ENCODE measurements around the gene VPS11. TPM values are rescaled to one million over a fixed set of nuclear protein-coding genes. Genes with fewer than 3 reads are reported as not detected.

The VPS11 gene
- total RNA-seq, 1 experiment from 2014 or later: 18.6 TPM

DNA sequence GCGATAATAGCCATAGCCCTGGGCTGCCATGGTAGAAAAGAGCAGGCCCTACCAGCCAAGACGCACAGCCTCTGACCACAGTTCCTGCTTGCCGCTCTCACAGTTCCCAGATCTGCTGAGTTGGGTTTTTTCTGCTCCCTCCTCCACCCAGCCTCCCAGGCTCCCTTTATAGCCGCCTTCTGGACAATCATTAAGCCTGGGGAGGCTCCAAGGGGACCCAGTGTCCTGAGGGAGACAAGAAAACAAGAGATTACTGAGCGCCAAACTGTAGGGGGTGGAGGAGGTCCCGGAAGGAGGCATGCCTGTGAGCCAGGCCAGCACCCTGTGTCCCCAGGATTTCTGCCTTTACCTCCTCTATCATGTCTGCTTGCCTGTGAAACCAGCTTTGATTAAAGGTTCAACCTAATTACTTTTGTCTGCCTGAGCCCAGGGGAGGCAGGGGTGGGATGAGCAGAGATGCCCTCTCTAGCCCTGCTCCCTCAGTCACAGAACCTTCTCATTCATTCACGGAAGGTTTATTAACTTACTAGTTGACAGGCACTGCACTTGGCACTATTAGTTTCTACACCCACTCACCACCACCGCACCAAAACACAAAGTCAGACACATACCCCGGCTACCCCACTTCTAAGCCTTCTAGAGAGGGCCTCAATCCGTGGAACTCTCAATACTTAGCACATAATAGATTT is 38.1 kb upstream of the VPS11 start:
- Mint-ChIP-seq H3K4me3 (peak overlapping the region; percentile 79 to 83), H3K4me1 (peaks cover 22% of the 10 kb centered on the region in 2 experiments), H3K27ac (peak overlapping the region in 2 of 3 experiments; percentile 32 to 59; a peak in 6 of 7 replicates), H3K27me3 (ENCODE audit: low read depth) (no peaks in the 10 kb centered on the region; the same call in 1 of the 2 replicates), H3K9me3 (no peaks in the 10 kb centered on the region), H3K36me3 (ENCODE audit: insufficient read depth in 1 of 3, low read depth in 3 of 3) (peaks cover 21 to 43% (median 42%) of the 10 kb centered on the region in 3 experiments)
- H4K8ac ChIP-seq (replicated peaks; ENCODE audit: insufficient read length, low read depth, low read length): no peak overlapping the region
- no CpG with 5 or more reads among the region's 10 CpGs for WGBS (ENCODE audit: extremely low coverage, insufficient read length, low lambda C conversion rate)
- H2BK20ac ChIP-seq (ENCODE audit: low read depth, low read length, poor library complexity, severe bottlenecking): no peak overlapping the region
- peaks cover 8% of the 10 kb centered on the region; the same call in 1 of the 2 replicates for H3K4me1 ChIP-seq (ENCODE audit: insufficient read depth, low read length)
- no peak overlapping the region for H2BK15ac ChIP-seq (ENCODE audit: low read depth, low read length)
- no peak overlapping the region for H2AK5ac ChIP-seq (ENCODE audit: insufficient read length, low read length)
- TF ChIP-seq, protein P1, sequence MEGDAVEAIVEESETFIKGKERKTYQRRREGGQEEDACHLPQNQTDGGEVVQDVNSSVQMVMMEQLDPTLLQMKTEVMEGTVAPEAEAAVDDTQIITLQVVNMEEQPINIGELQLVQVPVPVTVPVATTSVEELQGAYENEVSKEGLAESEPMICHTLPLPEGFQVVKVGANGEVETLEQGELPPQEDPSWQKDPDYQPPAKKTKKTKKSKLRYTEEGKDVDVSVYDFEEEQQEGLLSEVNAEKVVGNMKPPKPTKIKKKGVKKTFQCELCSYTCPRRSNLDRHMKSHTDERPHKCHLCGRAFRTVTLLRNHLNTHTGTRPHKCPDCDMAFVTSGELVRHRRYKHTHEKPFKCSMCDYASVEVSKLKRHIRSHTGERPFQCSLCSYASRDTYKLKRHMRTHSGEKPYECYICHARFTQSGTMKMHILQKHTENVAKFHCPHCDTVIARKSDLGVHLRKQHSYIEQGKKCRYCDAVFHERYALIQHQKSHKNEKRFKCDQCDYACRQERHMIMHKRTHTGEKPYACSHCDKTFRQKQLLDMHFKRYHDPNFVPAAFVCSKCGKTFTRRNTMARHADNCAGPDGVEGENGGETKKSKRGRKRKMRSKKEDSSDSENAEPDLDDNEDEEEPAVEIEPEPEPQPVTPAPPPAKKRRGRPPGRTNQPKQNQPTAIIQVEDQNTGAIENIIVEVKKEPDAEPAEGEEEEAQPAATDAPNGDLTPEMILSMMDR (conservative IDR thresholded peaks at IDR 0.05): no peak
- H3K14ac ChIP-seq (ENCODE audit: insufficient read depth, low read length): no peak overlapping the region
- H3K79me2 ChIP-seq (ENCODE audit: insufficient read depth, low read length): no peaks in the 10 kb centered on the region
- no peak overlapping the region for H2AFZ ChIP-seq (ENCODE audit: low read length)
- peaks cover 14% of the 10 kb centered on the region for H3K23me2 ChIP-seq (ENCODE audit: insufficient read length, low read depth, low read length, poor library complexity, severe bottlenecking)
- no peak overlapping the region for H3K18ac ChIP-seq (ENCODE audit: insufficient read length, low read depth, low read length)
- no peak overlapping the region for H3K27ac ChIP-seq (ENCODE audit: insufficient read length, low read depth, low read length)
- no peaks in the 10 kb centered on the region for H3K9me3 ChIP-seq (ENCODE audit: control insufficient read depth, low read depth, low read length)
- H4K91ac ChIP-seq (ENCODE audit: insufficient read length, low read depth, low read length): no peak overlapping the region
- H2BK5ac ChIP-seq (ENCODE audit: insufficient read length, low read length): no peak overlapping the region
- H3K27me3 ChIP-seq (ENCODE audit: insufficient read depth, low read length): no peaks in the 10 kb centered on the region
- H4K20me1 ChIP-seq (ENCODE audit: control insufficient read depth, insufficient read depth, insufficient read length): no peaks in the 10 kb centered on the region
- no peak overlapping the region for H2BK12ac ChIP-seq (ENCODE audit: insufficient read length, low read depth, low read length)
- H3K4me2 ChIP-seq (ENCODE audit: insufficient read depth, insufficient read length, low read length): peak overlapping the region; percentile 47
- H3K56ac ChIP-seq (ENCODE audit: insufficient read length, low read depth, low read length): no peak overlapping the region
- H2BK120ac ChIP-seq (ENCODE audit: low read depth, low read length, poor library complexity, severe bottlenecking): no peak overlapping the region
- peak overlapping the region; percentile 80 for H3K9ac ChIP-seq (ENCODE audit: extremely low read depth, insufficient read length, low read length)
- H3T11ph ChIP-seq (ENCODE audit: low read length): no peak overlapping the region
- DNase-seq: no peak
- peaks cover 3% of the 10 kb centered on the region for H3K79me1 ChIP-seq (ENCODE audit: insufficient read depth, low read depth, low read length, poor library complexity, severe bottlenecking)
- H3K23ac ChIP-seq (ENCODE audit: insufficient read length, low read depth, low read length): no peak overlapping the region
- H4K5ac ChIP-seq (ENCODE audit: insufficient read length, low read depth, low read length): no peak overlapping the region
- no peak overlapping the region for H3K4ac ChIP-seq (ENCODE audit: low read depth, low read length)

All from H9 (cell line).